Esophagus (tissue), 2 donors: ENCODE measurements around the gene WSCD2. TPM values are rescaled to one million over a fixed set of nuclear protein-coding genes. Genes with fewer than 3 reads are reported as not detected.

Source experiments
- H3K27ac ChIP-seq, 2 donors: one replicate each; pipeline ENCODE4 v1.5.1; 2013; ENCODE audit warnings: low read depth in 2 of 2, mild to moderate bottlenecking in 2 of 2, inconsistent platforms in 1 of 2, low read length in 1 of 2, moderate library complexity in 1 of 2
- H3K27me3 ChIP-seq, 2 donors: one replicate each; pipeline ENCODE4 v1.6.1; 2013; ENCODE audit warnings: low read length in 2 of 2, control low read depth in 1 of 2, mild to moderate bottlenecking in 1 of 2; ENCODE audit not compliant: insufficient read depth in 2 of 2, control insufficient read depth in 1 of 2
- H3K36me3 ChIP-seq, 2 donors: one replicate each; pipeline ENCODE4 v1.6.1; 2013; ENCODE audit warnings: low read length in 1 of 2; ENCODE audit not compliant: control insufficient read depth in 2 of 2, insufficient read depth in 2 of 2
- H3K4me1 ChIP-seq, 2 donors: one replicate each; pipeline ENCODE4 v1.6.1; 2013; ENCODE audit warnings: low read length in 1 of 2; ENCODE audit not compliant: control insufficient read depth in 2 of 2, insufficient read depth in 2 of 2
- H3K4me3 ChIP-seq, 2 donors: one replicate each; pipeline ENCODE4 v1.5.1; 2013; ENCODE audit warnings: low read length in 2 of 2, mild to moderate bottlenecking in 2 of 2, low read depth in 1 of 2, moderate library complexity in 1 of 2
- H3K9me3 ChIP-seq, 2 donors: one replicate each; pipeline ENCODE4 v1.6.1; 2013; ENCODE audit warnings: mild to moderate bottlenecking in 2 of 2, low read depth in 1 of 2, low read length in 1 of 2, moderate library complexity in 1 of 2; ENCODE audit not compliant: control insufficient read depth in 2 of 2, insufficient read depth in 1 of 2
- WGBS, 2 donors: extraction: QIAGEN DNeasy Blood & Tissue Kit; methylation state at CpG; one replicate each; pipeline ENCODE4 v1.1.7; 2013; 5-methylcytosine and 5-hydroxymethylcytosine counted together
- polyA plus RNA-seq, 2 donors: library from polyadenylated mRNA; stranded (reverse); fragments of 200-250 nt; gene quantifications; one replicate each; pipeline ENCODE4 v1.2.3, GENCODE V29; 2013
- donor health status: healthy with polysubstance abuse.
- donor health status: Bipolar disorder and iron deficiency.

The WSCD2 gene
- polyA plus RNA-seq, 2 donors: 0.51 to 0.72 TPM

DNA sequence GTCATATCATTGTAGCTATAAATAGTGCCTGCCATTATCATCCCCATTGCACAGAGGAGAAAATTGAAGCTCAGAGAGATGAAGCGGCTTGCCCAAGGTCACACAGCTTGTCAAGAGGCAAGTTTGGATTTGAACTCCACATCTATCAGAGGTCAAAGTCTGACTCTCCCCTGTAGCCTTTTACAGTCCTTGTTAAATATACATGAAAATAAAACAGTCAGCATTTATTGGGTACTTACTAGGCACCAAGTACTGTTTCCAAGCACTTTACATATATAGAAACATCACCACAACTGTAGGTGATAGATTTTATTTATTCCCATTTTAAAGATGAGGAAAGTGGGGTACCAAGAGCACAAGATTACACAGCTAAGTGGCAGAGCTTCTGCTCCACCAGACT lies 67.2 kb downstream of the WSCD2 start:
- WGBS, 2 donors: 85 to 92% methylated on average over 1 of the region's 1 CpG
- no peak overlapping the region for H3K27ac ChIP-seq

DNA sequence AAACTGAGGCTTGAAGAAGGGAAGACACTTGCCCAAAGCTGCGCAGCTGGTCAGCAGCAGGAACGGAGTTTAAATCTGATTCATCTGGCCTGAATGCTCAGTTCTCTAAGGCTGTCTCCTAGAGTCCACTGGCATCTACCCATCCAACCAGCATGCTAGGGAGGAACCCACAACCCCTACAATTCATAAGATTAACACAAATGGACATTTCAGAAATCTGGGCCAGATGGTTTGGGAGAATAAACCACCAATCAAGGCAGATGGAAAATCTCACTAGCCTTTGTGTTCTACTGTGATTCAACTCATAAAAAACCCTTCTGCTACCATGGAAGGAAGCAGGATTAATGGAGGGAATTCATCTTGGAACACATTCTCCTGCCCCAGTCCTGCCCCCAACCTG lies 67.8 kb downstream of the WSCD2 start:
- Histone ChIP-seq H3K4me3 (no peak overlapping the region), H3K27me3 (no peaks in the 10 kb centered on the region), H3K36me3 (no peaks in the 10 kb centered on the region), H3K27ac (no peak overlapping the region), H3K4me1 (peaks cover 0 to 2% of the 10 kb centered on the region in 2 donors), H3K9me3 (no peaks in the 10 kb centered on the region)
- WGBS, 2 donors: 87 to 93% methylated on average over 2 of the region's 2 CpGs

More for the DNA sequence above, 67.2 kb downstream of the WSCD2 start:
- Histone ChIP-seq H3K9me3 (no peaks in the 10 kb centered on the region), H3K4me3 (no peak overlapping the region), H3K27me3 (no peaks in the 10 kb centered on the region), H3K4me1 (peaks cover 0 to 2% of the 10 kb centered on the region in 2 donors), H3K36me3 (no peaks in the 10 kb centered on the region)

DNA sequence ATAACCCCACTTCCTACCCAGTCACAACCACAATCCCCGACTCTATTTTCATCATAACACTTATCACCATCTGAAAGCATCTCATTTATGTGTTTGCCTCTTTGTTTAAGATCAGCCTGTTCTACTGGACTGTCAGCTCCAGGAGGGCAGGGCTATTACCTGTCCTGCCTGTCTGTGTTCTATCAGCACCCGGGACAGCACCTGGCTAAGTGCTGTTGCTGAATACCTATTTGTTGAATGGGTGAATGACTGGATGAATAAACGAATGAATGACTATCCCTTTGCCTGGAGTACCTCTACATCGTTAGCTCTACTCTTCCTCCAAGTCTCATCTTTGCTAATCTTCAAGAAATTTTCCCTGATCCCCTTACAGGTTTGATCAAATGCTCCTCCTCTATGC lies 69.0 kb downstream of the WSCD2 start:
- 57 to 58% methylated on average over 4 of the region's 4 CpGs for WGBS, 2 donors
- H3K27ac ChIP-seq: no peak overlapping the region

DNA sequence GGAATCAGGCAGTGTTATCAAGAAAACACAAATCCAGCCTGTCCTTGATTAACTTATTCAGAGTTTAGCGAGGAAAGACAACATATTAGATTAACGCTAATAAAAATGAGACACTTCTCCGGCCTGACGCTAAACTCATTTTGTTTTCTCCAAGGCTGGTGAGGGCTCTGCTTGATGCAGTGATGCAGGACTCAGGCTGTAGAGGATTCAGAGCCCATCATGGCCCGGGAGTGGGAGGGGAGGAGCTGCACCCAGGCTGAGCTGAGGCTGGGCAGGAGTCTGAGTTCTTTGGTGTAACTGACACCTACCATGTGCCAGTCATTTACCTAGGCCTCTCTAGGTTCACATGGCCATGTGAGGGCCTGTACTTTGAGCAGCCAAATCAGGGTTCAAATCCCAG lies 70.0 kb downstream of the WSCD2 start:
- Histone ChIP-seq H3K4me1 (peaks cover 0 to 2% of the 10 kb centered on the region in 2 donors), H3K36me3 (no peaks in the 10 kb centered on the region), H3K27ac (no peak overlapping the region), H3K9me3 (no peaks in the 10 kb centered on the region), H3K27me3 (no peaks in the 10 kb centered on the region), H3K4me3 (no peak overlapping the region)
- WGBS, 2 donors: 82 to 84% methylated on average over 5 of the region's 5 CpGs

More for the DNA sequence above, 69.0 kb downstream of the WSCD2 start:
- no peaks in the 10 kb centered on the region for H3K36me3 ChIP-seq
- no peaks in the 10 kb centered on the region for H3K9me3 ChIP-seq
- no peaks in the 10 kb centered on the region for H3K27me3 ChIP-seq
- no peak overlapping the region for H3K4me3 ChIP-seq
- peaks cover 0 to 2% of the 10 kb centered on the region in 2 donors for H3K4me1 ChIP-seq

DNA sequence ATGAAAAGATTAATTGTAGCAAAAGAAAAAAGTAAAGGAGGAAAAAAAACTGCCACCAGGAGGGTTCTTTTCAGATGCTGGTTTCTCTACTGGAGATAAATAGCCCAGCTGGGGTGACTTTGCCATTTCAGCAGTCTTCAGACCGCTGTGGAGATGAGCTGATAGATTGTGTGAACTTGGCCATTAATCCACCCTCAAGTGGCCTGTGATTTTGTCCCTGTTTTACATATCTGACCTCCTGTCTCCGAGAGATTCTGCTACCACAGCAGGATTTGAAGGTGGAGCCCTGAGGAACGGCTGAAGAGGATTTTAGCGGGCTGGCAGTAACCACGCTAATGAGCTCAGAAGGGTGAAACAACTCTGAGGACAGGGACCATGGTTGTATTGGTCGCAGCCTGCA lies 72.7 kb downstream of the WSCD2 start:
- WGBS, 2 donors: 55 to 64% methylated on average over 6 of the region's 6 CpGs
- H3K27me3 ChIP-seq: no peaks in the 10 kb centered on the region
- peaks cover 0 to 2% of the 10 kb centered on the region in 2 donors for H3K4me1 ChIP-seq
- H3K9me3 ChIP-seq: no peaks in the 10 kb centered on the region
- H3K4me3 ChIP-seq: no peak overlapping the region
- H3K36me3 ChIP-seq: no peaks in the 10 kb centered on the region
- H3K27ac ChIP-seq: no peak overlapping the region

DNA sequence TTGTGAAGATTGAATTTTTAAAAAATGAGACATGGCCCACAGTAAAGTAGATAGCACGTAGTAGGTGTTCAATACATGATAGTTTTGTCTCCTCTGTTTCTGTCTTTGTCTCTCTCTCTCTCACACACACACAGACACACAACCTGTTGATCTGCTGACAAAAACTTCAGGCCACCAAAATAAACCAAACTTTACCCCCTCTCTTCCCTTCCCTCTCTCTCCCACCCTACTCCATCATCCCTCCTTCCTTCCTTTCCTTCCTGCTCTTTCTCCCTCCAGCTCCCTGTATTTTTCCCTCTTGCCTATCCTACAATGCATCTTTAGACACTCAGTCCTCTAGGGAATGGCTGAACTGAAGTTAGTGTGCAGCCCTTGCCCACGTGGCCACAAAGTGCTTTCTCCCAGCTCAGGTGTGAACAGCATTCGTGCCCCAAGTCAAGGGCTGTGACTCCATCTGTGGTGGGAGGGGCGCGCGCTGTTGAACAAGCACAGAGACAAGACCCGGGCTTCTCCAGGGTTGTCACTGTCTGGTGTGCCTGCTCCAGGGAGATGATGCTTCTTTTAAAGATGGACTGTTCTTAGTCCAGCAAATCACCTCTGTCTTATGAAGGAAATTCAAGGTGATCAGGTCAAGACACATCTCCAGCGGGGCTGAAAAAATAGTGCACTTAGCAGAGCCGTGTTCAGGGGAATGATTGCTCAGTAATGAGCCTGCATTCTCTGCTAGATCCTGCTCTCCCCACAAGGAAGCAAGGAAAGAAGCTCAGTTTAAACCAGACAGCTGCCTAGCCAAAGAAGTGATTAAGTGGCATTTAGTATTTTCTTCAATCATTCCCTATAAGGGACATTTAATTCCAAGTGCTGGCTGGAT lies 75.3 kb downstream of the WSCD2 start:
- Histone ChIP-seq H3K4me3 (no peak overlapping the region), H3K27me3 (no peaks in the 10 kb centered on the region), H3K4me1 (no peaks in the 10 kb centered on the region), H3K9me3 (no peaks in the 10 kb centered on the region), H3K27ac (no peak overlapping the region), H3K36me3 (no peaks in the 10 kb centered on the region)
- 68 to 75% methylated on average over 9 of the region's 9 CpGs for WGBS, 2 donors

DNA sequence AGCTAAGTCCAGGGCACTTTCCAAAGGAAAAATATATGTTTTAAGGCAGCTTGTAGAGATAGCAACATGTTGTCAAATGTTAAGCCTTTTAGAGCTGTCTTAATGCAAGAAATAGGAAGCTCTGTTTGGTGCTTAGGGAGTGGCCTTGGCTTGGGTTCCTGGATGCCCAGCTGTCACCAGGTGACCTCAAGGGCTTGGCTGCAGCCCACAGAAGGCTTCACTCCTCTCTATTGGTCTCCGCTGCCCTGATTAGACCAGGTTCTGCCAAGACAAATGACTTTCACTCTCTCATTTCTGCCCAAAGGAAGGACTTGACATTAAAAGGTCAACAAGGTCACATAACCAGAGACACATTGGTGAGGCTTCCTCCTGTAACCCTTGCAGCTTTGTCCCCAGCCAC lies 76.8 kb downstream of the WSCD2 start:
- no peaks in the 10 kb centered on the region for H3K36me3 ChIP-seq
- H3K4me3 ChIP-seq: no peak overlapping the region
- H3K9me3 ChIP-seq: peaks cover 0 to 3% of the 10 kb centered on the region in 2 donors
- H3K27ac ChIP-seq: no peak overlapping the region
- 81 to 89% methylated on average over 1 of the region's 1 CpG for WGBS, 2 donors
- no peaks in the 10 kb centered on the region for H3K4me1 ChIP-seq
- no peaks in the 10 kb centered on the region for H3K27me3 ChIP-seq

DNA sequence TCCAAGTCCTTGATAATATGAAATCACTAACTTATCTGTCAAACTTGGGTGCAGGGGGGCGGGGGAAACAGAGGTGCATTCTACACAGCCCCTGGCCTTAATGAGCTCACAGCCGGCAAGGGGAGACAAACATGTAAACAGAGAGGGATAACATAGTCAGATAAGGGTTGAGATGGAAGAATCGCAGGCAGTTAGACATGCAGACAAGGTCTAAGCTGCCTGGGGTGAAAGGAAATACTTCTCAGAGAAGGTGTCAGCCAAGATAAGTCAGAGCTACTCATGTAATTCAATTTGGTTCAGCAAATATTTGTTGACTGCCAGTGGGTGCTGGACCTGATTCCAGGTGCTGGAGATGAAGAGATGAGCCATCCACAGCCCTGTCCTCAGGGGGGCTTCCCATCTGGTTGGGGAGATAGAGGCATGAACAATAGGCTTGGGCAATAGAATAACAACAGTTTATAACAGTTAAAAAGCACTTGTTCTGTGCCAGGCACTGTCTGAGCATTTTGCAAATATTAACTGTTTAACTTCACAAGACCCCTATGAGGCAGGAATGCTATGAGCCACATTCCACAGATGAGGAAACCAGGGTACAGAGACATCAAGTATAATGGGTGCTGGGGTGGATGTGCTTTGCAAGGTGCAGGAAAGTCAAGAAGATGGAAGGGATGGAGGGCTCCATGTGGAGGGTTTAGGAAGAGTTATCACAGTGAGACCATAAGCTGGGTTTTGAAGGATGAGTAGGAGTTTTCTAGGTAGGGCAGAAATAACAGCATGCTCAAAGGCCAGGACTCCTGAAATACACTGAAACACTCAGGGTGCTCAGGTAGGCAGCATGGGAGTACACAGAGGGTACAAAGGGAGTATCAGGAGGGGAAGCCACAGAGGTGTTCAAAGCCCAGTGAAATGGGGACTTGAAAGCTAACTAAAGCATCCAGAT lies 79.0 kb downstream of the WSCD2 start:
- no peaks in the 10 kb centered on the region for H3K36me3 ChIP-seq
- no peak overlapping the region for H3K27ac ChIP-seq
- H3K9me3 ChIP-seq: peaks cover 0 to 3% of the 10 kb centered on the region in 2 donors
- H3K4me3 ChIP-seq: no peak overlapping the region
- 34 to 43% methylated on average over 3 of the region's 3 CpGs for WGBS, 2 donors
- no peaks in the 10 kb centered on the region for H3K27me3 ChIP-seq
- H3K4me1 ChIP-seq: no peaks in the 10 kb centered on the region

DNA sequence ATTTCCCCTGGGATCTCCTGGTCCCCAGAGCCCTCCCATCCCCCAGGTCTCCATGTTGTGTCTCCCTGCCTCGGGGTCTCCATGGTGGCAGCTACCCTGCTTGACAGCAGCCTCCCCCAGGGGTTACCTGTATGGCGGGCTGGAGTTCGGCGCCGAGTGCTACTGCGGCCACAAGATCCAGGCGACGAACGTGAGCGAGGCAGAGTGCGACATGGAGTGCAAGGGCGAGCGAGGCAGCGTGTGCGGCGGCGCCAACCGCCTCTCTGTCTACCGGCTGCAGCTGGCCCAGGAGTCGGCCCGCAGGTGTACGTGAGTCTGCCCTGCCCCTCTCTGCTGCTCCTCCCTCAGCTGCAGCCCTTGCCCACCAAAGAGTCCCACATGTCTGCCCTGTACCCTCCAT lies 80.9 kb downstream of the WSCD2 start:
- 89 to 90% methylated on average over 16 to 22 of the region's 22 CpGs for WGBS, 2 donors
- H3K4me3 ChIP-seq: no peak overlapping the region
- no peak overlapping the region for H3K27ac ChIP-seq
- H3K36me3 ChIP-seq: no peaks in the 10 kb centered on the region
- H3K4me1 ChIP-seq: no peaks in the 10 kb centered on the region
- H3K27me3 ChIP-seq: no peaks in the 10 kb centered on the region
- peaks cover 0 to 3% of the 10 kb centered on the region in 2 donors for H3K9me3 ChIP-seq
